ENCODE data around the gene MTHFD1L.

The MTHFD1L gene

DNA sequence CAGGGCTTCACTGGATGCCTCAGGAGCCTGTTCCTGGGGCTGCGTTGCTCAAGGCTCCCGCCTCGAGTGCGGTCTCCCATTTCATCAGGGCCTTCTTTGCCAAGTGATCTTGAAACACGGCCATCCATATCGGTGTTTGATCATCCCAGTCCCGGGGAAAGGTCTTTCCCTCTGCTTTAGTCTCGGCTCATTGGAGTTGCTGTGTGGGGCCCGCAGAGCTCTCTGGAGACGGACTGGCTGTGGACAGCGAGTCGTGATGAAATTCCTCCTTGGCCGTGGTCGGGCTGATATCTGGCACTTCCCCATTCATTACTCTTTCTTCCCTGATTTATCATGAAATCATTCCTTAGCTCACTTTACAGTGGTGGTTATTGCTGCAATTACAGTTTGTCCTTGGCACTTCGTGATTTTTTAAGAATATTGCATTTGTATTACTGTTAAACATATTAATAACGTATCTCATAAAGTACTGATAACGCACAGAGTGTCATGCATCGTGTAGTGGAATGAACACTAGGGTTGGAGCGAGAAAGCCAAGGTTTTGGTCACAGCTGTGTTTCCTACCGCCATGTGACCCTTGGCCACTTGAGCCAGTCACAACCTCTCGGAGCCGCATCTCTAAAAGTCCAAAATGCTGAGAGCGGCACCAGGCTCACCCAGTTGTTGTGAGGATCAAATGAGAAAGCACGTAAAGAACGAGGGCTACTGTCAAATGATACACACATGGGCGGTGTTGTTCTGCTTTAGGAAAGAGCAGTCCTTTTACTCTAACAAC lies 71.8 kb downstream of the MTHFD1L start:
- DNase-seq: no peak

GRCh38 chr6:150939399-150939798 lies 73.9 kb downstream of the MTHFD1L start:
- DNase-seq: no peak

DNA sequence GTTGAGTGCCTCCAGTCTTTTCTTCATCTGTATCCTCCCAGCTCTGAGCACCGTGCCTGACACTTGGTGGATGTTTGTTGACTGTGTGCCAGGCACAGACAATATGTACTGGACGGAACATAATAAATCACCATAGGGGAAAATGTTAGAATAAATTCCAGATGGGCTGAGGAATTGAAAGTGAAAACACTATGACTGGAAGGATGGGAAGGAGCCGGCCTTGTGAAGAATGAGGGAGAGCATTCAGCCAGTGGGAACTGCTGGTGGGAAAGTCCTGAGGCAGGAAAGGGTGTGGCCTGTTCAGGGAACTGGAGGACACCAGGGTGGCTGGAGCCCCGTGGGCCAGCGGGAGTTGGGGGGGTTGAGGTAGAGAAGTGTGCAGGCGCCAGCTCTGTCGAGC lies 75.4 kb downstream of the MTHFD1L start:
- DNase-seq: no peak

- no peak for DNase-seq
Measured at GRCh38 chr6:150949526-150949925, 84.0 kb downstream of the MTHFD1L start.

- DNase-seq: no peak
Measured at GRCh38 chr6:150953851-150954250, 88.3 kb downstream of the MTHFD1L start.

DNA sequence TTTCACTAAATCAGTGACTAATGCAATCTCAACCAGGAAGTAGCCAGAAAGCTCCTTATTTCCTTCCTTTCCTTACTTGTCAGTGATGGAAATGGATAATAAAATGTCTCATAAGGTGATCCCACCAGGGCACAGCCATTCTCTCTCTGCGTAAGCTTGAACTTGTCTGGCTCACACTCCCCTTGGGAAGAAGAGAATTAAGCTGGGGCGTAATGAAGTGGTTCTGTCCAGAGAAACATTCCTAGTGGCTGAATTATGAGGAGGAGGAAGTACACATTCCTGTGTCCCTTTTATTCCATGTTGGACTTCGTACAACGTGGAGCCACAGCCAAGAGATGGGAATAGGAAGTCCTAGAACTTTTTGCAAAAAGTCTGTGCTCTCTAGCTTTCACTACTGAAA lies 93.7 kb downstream of the MTHFD1L start:
- DNase-seq: no peak

- DNase-seq: no peak
Measured at GRCh38 chr6:150962436-150962835, 96.9 kb downstream of the MTHFD1L start.

DNA sequence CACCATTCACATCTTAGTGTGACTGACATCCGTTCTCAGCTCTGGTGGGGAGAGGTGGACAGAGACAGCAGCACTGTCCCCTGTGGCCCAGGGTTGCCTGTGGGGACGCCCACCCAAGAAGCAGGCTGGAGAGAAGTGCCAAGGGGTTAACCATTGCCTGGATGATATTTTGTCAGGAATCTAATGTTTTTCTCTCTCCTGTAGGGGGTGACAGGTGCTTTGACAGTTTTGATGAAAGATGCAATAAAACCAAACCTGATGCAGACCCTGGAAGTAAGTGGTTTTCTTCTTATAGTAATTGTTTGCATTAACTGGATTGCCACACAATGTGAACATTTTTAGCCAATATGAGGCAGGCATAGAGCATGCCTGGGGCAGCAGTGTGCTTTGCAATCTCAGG lies 99.3 kb downstream of the MTHFD1L start:
- no peak for DNase-seq

- DNase-seq: peak; percentile 32
Measured at GRCh38 chr6:150966786-150967185, 101.3 kb downstream of the MTHFD1L start.

DNA sequence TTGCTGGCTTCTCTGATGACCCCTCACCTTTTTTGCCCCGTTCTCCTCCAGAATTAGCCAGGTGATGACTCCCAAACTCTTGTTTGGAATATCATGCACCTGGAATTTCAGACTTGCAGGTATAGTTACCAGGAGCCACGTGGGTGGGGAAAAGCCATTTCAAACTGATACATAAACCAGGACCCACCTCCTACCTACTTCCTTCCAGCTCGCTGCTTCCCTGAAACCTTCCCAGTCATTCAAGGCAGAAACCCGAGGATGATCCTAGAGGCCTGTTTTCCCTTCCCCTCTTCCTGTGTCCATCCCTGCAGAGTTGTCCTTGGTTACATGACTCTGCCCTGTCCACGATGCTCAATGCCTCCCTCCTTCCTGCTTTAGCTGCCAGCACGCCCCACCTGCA lies 101.9 kb downstream of the MTHFD1L start:
- DNase-seq: no peak

- no peak for DNase-seq
Measured at GRCh38 chr6:150967910-150968309, 102.4 kb downstream of the MTHFD1L start.

- no peak for DNase-seq
Measured at GRCh38 chr6:150969901-150970300, 104.4 kb downstream of the MTHFD1L start.

DNA sequence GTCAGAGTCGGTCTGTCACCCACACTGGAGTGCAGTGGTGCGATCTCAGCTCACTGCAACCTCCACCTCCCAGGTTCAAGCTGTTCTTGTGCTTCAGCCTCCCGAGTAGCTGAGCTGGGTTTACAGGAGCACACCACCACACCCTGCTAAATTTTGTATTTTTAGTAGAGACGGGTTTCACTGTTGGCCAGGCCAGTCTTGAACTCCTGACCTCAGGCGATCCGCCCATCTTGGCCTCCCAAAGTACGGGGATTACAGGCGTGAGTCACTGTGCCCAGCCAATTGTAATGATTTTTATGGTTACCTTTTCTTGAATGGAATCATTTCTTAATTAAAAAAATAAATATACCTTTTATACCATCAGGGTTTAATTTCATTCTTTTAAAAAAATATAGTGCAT lies 105.7 kb downstream of the MTHFD1L start:
- no peak for DNase-seq

DNA sequence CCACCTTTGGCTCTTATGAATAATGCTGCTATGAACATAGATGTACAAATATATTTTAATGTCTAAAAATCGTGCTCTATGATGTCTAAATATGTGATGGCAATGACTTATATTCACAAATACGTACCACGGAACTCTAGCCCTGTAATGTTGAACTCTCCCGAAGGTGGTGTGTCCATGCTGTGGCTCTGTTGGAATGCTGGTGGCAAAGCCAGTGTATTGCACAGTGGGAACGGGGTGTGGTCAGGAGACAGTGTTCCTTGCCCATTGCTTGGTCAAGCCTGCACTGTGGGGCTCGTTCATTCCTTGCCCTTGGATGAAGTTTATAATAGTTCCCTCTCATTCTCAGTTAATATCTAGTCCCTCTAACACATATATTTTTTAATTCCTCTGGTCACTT lies 109.6 kb downstream of the MTHFD1L start:
- no peak for DNase-seq

DNA sequence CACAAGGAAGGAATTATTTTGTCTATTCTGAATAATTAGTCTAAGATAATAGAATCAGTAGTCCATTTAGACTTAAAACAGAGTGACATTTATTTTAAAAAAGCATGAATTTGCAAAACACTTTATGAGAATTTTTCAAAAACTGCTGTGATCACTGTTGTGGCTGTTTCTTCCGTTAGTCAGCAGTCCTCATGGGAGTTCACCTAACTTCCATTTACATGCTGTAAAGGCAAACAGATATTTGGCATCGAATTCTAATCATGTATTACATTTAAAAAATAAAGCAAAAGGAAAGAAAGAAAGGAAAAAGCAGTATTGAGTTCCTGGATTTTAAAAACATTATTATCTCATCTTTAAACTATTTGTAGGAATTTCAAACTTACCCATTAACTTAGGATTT lies 111.8 kb downstream of the MTHFD1L start:
- DNase-seq: no peak

- no peak for DNase-seq
Measured at GRCh38 chr6:150978624-150979023, 113.1 kb downstream of the MTHFD1L start.

DNA sequence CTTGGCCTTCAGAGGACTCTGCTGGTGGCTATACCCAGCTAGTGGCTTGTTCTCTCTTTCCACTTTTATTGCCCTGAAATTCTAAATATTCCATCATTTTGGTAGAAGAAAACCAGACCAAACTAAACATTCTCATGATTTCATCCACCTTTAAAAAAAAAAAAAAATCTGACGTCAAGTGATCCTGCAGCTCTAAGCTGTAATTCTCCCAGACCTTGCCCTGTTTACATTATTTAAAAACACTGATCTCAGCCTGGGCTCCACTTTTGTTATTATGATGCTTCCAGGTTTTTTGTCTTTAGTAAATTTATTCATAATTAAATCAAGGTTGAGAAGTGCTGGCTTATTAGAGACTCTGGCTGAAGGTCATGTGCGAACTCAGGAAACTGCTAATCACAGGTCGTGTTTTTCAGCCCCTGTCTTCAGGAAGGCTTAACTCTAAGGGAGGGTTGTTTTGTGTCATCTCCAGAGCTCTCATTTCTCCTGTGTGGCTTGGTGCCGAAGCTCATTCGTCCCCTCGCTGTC lies 114.4 kb downstream of the MTHFD1L start:
- no peak for DNase-seq

GRCh38 chr6:150981095-150981494 lies 115.6 kb downstream of the MTHFD1L start:
- no peak for DNase-seq

DNA sequence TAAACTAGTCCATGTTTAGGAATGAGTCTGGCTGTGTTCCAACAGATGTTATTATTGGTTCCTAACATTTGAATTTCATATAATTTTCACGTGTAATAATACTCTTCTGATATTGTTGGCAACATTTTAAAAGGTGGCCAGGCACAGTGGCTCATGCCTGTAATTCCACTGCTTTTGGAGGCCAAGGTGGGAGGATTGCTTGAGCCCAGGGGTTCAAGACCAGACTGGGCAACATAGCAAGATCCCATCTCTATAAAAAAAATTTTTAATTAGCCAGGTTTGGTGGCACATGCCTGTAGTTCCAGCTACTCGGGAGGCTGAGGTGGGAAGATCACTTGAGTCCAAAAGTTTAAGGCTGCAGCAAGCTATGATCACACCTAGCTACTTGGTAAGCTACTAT lies 116.2 kb downstream of the MTHFD1L start:
- DNase-seq: no peak

GRCh38 chr6:150987371-150987828 lies 121.9 kb downstream of the MTHFD1L start:
- DNase-seq: no peak

- no peak for DNase-seq
Measured at GRCh38 chr6:150987855-150988464, 122.5 kb downstream of the MTHFD1L start.

DNA sequence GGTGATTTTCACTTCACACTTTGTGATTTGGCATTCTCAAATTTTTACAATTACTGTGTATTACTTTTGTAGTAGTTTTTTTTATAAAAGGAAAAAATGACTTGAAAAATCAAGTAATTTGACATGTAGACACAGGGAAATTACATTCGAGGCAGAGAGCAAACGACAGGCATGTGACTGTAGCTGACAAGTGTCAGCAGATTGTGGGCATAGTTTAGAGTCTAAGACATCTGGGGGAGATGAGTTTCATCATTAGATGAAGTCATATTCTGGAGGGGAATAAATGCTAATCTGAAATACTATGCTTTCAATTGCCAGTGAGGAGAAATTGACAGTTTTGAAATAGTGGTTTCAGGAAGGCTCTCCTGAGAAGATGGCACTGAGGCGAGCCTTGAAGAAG lies 126.0 kb downstream of the MTHFD1L start:
- no peak for DNase-seq

- DNase-seq: no peak
Measured at GRCh38 chr6:150992262-150992661, 126.8 kb downstream of the MTHFD1L start.

DNA sequence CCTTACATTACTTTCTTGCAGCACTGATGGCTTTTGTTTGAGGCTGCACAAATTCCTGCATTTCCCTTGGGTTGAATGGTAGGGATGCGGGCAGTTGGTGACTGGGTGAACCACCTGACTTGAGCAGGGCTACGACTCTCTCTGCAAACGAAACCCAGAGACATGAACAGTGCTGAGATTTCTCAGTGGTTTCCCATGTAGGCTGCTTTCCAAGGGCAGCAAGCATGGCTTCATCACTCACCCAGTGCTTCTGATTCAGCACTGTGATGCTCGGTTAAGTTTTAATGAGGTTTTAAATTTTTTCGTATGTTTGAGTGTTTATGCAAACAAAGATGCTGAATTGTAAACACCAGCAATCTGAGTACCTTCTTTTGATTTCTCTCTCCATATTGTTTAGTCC lies 127.2 kb downstream of the MTHFD1L start:
- no peak for DNase-seq

- no peak for DNase-seq
Measured at GRCh38 chr6:150993253-150993652, 127.8 kb downstream of the MTHFD1L start.
